Panc1 (cell line): ENCODE measurements around the gene ZRANB2. TPM values are rescaled to one million over a fixed set of nuclear protein-coding genes. Genes with fewer than 3 reads are reported as not detected.

Experiments
- ATAC-seq: fragments of 200-7000 bp; cut with Tn5 transposase; 2 replicates; pipeline ENCODE4 v1.9.1; 2020; ENCODE audit warnings: mild to moderate bottlenecking, moderate library complexity
- BruUV-seq: library from RNA; stranded (reverse); fragments of 400-500 nt; replicated peaks from 2 replicates; lab custom pipeline; 2021; lab: Mats Ljungman, UMichigan
- CTCF ChIA-PET: fragments of 300-600 bp; sonication (Branson Sonifier 250); formaldehyde crosslinking; loops from one replicate; lab custom pipeline; 2022; ENCODE audit warnings: antibody characterized with exemption; lab: Charles Lee
- POLR2A ChIA-PET: fragments of 300-600 bp; sonication (Branson Sonifier 250); formaldehyde crosslinking; loops from one replicate; lab custom pipeline; 2022; ENCODE audit warnings: antibody characterized with exemption; lab: Charles Lee
- DNase-seq: peaks from one replicate; pipeline ENCODE4 v3.0.0-alpha.2; 2010; ENCODE audit warnings: low read depth, low spot score
- H3K27ac ChIP-seq: 2 replicates; pipeline ENCODE4 v1.5.1; 2011; ENCODE audit warnings: mild to moderate bottlenecking, low read length, inconsistent platforms
- H3K27me3 ChIP-seq: fragments of 200-500 bp; sonication (Bioruptor generic); 2 replicates; pipeline ENCODE4 v1.6.0; 2014; ENCODE audit warnings: low read length, inconsistent platforms; ENCODE audit not compliant: control insufficient read depth, insufficient read depth
- H3K36me3 ChIP-seq: fragments of 200-500 bp; sonication (Bioruptor generic); 2 replicates; pipeline ENCODE4 v1.5.1; 2014; ENCODE audit warnings: inconsistent platforms, mild to moderate bottlenecking, low read length, moderate library complexity; ENCODE audit not compliant: control insufficient read depth, insufficient read depth
- H3K4me1 ChIP-seq: 2 replicates; pipeline ENCODE4 v1.5.1; 2011; ENCODE audit warnings: inconsistent platforms, mild to moderate bottlenecking, low read length, moderate library complexity; ENCODE audit not compliant: control insufficient read depth, insufficient read depth
- H3K4me3 ChIP-seq, 2 experiments: 2 replicates each; pipeline ENCODE4 v1.5.1; 2011 to 2012; ENCODE audit warnings: low read depth in 2 of 2, low read length in 2 of 2, mild to moderate bottlenecking in 2 of 2, inconsistent platforms in 1 of 2, moderate library complexity in 1 of 2
- H3K9me3 ChIP-seq: fragments of 200-500 bp; sonication (Bioruptor generic); 2 replicates; pipeline ENCODE4 v1.5.1; 2014; ENCODE audit warnings: low read depth, mild to moderate bottlenecking, inconsistent platforms, low read length, moderate library complexity; ENCODE audit not compliant: control insufficient read depth, insufficient read depth
- CTCF ChIP-seq: fragments of 450-650 bp; IDR thresholded peaks from 2 replicates; pipeline ENCODE4 v1.5.1; 2017; ENCODE audit warnings: mild to moderate bottlenecking
- POLR2AphosphoS5 ChIP-seq: IDR thresholded peaks from 2 replicates; pipeline ENCODE4 v1.6.1; 2012; ENCODE audit warnings: mild to moderate bottlenecking, low read depth, low read length, moderate library complexity
- SIN3A ChIP-seq: IDR thresholded peaks from 2 replicates; pipeline ENCODE4 v1.6.1; 2012; ENCODE audit warnings: low read depth, mild to moderate bottlenecking, low read length, moderate library complexity, borderline replicate concordance; ENCODE audit not compliant: insufficient read depth
- TCF7L2 ChIP-seq: IDR thresholded peaks from 2 replicates; pipeline ENCODE4 v1.6.1; 2011; ENCODE audit warnings: mild to moderate bottlenecking, low read depth, low read length, inconsistent platforms
- in situ Hi-C: cut with HindIII; loops from 2 replicates; pipeline ENCODE4 v1.10.0; 2016; ENCODE audit warnings: low sequenced_read_pairs, low pct_unique_long_range_greater_than_20kb
- intact Hi-C: fragments of 100-400 bp; cut with micrococcal nuclease; formaldehyde crosslinking; loops from one replicate; pipeline ENCODE4 v1.10.0; 2022; ENCODE audit not compliant: unreplicated experiment
- total RNA-seq: library from RNA; stranded (reverse); gene quantifications from one replicate; pipeline ENCODE4 v1.2.1, GENCODE V29; 2021; ENCODE audit not compliant: unreplicated experiment
- TF ChIP-seq, protein P1 (sequence below), 2 experiments: IDR thresholded peaks; 2 replicates each; pipeline ENCODE4 v1.6.1; 2011 to 2012; ENCODE audit warnings: low read depth in 2 of 2, control low read depth in 1 of 2, low read length in 1 of 2, mild to moderate bottlenecking in 1 of 2, moderate library complexity in 1 of 2; ENCODE audit not compliant: insufficient read depth in 1 of 2

Gene ZRANB2
- total RNA-seq, 1 experiment from 2014 or later: 64.9 TPM

DNA sequence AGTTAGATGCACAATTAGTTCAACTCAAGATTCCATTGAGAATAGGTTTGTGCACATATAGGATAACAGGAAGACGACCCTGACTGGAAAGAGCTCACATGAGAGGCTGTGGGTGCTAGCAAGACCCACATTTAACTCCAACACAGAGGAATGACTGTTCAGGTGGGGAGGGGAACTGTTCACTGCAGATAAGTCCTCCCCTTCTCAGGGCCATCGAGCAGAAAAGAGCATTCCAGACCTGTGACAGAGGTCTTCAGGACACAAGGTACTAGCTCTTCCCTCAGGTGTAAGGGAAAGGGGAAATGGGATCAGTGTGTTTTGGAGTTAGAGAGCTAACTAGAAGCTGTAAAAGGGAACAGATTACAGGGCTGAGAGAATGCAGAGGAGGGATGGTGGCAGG is 41.9 kb downstream of the ZRANB2 start:
- intact Hi-C loops (no loop called here), in situ Hi-C loops (no loop called here)
- no peak for ATAC-seq
- no TSS peak for BruUV-seq
- no peaks in the 10 kb centered on the region for H3K9me3 ChIP-seq
- CTCF ChIA-PET: no interaction called here
- H3K27me3 ChIP-seq: peaks cover 2% of the 10 kb centered on the region; the same call in 1 of the 2 replicates
- TF ChIP-seq POLR2AphosphoS5: no peak
- no peak for TF ChIP-seq TCF7L2
- TF ChIP-seq, protein P1, sequence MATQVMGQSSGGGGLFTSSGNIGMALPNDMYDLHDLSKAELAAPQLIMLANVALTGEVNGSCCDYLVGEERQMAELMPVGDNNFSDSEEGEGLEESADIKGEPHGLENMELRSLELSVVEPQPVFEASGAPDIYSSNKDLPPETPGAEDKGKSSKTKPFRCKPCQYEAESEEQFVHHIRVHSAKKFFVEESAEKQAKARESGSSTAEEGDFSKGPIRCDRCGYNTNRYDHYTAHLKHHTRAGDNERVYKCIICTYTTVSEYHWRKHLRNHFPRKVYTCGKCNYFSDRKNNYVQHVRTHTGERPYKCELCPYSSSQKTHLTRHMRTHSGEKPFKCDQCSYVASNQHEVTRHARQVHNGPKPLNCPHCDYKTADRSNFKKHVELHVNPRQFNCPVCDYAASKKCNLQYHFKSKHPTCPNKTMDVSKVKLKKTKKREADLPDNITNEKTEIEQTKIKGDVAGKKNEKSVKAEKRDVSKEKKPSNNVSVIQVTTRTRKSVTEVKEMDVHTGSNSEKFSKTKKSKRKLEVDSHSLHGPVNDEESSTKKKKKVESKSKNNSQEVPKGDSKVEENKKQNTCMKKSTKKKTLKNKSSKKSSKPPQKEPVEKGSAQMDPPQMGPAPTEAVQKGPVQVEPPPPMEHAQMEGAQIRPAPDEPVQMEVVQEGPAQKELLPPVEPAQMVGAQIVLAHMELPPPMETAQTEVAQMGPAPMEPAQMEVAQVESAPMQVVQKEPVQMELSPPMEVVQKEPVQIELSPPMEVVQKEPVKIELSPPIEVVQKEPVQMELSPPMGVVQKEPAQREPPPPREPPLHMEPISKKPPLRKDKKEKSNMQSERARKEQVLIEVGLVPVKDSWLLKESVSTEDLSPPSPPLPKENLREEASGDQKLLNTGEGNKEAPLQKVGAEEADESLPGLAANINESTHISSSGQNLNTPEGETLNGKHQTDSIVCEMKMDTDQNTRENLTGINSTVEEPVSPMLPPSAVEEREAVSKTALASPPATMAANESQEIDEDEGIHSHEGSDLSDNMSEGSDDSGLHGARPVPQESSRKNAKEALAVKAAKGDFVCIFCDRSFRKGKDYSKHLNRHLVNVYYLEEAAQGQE (IDR thresholded peaks at IDR 0.05; ENCODE audit: insufficient read depth in 1 of 2, low read depth in 2 of 2, low read length in 1 of 2): no peak
- no peak for TF ChIP-seq SIN3A
- TF ChIP-seq CTCF: no peak
- H3K4me1 ChIP-seq: no peaks in the 10 kb centered on the region
- POLR2A ChIA-PET: interaction anchor here (0.7 kb wide), 1 partner anchor 1120 kb away, joined by 8 read pairs; no protein-coding TSS in a partner anchor
- H3K4me3 ChIP-seq: no peak overlapping the region
- no peak for DNase-seq
- no peaks in the 10 kb centered on the region for H3K36me3 ChIP-seq
- H3K27ac ChIP-seq: no peak overlapping the region

DNA sequence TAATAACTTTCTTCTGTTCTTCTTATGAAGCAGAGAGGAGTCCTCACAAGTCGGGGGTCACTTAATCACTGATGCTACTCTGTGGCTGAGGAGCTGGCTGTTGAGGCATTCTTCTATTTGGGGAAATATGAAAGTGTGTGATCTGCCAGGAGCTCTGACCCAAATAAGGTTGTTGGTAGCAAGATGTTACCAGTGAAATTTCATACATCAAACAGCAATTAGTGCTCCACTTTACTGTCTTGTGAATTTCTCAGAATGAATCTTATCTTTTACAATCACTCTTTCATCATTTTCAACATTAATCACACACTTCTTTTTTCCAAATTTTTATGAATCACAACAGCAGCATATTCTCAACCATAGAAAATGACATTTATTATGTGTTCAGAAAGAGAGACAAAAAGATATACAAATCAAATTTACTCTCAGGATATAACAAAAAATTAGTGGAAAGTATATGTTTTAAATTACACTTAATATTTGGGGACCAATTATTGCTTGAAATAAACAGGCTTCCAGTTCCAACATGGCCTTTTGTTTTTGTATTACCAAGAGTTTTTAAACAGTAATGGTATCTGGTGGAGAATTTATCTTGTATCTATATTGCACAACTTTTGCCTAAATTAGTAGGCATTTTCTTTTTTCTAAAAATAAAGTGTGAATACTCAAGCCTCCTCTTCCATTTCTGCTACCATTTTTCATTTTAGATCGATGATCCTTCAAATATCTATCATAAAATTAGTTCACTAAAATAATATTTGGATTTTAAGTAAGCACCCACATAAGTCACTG is 42.8 kb downstream of the ZRANB2 start:
- CTCF ChIA-PET: no interaction called here
- H3K9me3 ChIP-seq: no peaks in the 10 kb centered on the region
- POLR2A ChIA-PET: no interaction called here
- H3K27ac ChIP-seq: no peak overlapping the region
- TF ChIP-seq CTCF (no peak), SIN3A (no peak), TCF7L2 (no peak), POLR2AphosphoS5 (no peak)
- TF ChIP-seq, protein P1 (IDR thresholded peaks at IDR 0.05; ENCODE audit: insufficient read depth in 1 of 2, low read depth in 2 of 2, low read length in 1 of 2): no peak
- in situ Hi-C loops (no loop called here), intact Hi-C loops (no loop called here)
- H3K36me3 ChIP-seq: no peaks in the 10 kb centered on the region
- ATAC-seq (no peak), DNase-seq (no peak)
- H3K4me3 ChIP-seq: no peak overlapping the region
- BruUV-seq: no TSS peak
- H3K27me3 ChIP-seq: peaks cover under 1% of the 10 kb centered on the region; the same call in 1 of the 2 replicates
- H3K4me1 ChIP-seq: no peaks in the 10 kb centered on the region
